Fibroblast of skin of abdomen (primary cell): ENCODE measurements around the gene PIGN.
A peak's percentile ranks its signal among the peaks of the same experiment; 100 is the strongest.

ENCODE experiments used
- DNase-seq: peaks from one replicate; pipeline ENCODE4 v3.0.0-alpha.2; 2013

Gene PIGN

DNA sequence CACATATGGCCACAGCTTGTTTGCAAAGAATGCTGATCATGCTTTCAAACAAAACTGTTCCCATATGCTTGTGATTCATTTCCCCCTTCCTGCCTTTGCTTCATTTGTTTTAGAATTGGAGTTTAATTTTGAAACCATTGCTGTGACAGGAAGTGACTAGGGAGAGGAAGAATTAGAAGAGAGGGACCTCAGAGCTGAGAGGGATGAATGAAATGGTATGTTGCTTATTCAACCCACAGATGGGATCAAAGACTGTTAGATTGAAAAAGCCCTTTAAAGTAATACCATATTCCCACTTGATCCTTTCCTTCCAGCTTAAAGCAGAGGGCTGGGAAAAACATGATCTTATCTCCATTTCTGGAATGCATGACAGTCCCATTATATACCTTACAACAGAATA is 187.9 kb downstream of the PIGN start:
- peak; percentile 97 for DNase-seq

- no peak for DNase-seq
Measured at GRCh38 chr18:61998335-61998734, 188.5 kb downstream of the PIGN start.

DNA sequence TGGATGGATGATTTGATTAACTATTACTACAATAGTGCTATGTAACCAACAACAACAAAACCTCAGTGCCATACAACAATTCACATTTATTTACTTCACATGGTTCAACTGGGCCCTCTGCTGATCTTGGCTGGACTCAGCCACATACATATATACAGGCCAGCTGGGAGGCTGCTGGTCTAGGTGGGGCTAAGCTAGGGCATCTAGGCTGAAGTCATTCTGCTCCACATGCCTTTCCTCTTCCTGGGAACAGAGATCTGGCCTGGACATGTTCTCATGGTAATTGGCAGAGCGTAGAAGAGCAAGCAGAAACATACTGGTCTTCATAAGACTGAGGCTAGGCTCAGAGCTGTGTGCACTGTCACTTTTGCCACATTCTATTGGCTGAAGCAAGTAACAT is 191.2 kb downstream of the PIGN start:
- DNase-seq = no peak

DNA sequence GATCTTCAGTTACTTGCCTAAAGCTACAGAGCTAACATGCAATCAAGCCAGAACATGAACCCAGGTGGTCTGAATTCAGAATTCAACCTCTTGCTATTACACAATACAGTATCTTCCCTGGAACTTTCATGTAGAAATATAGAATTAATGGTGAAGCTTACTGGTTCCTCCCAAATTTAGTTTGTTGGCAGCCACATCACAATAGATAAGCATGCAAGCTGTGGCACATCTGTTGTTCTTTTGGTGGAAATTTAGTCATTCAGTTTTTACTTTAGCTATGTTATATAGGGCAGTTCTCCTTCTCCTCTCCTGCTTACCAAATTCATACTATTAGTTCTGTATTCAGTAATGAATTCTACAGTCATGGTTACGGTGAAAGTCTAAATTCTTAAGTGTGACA is 193.0 kb downstream of the PIGN start:
- no peak for DNase-seq

DNA sequence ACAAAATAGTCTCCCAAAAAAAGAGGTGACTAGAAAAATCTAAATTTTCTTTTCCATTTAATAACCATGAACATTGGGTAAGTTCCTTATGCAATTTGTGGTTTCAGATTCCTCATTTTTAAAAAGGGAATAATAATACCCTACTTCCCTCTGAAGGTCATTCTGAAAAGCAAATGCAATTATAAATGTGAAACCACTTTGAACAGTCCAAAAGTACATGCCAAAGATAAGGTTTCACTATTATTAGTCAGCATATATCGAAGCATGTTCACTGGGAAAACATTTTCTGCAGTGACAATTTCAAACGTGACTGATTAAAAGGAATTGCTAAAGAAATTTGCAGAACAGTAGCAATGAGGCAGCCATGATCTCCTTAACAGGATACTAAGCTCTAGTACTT is 193.9 kb downstream of the PIGN start:
- DNase-seq = peak; percentile 75

- peak; percentile 89 for DNase-seq
Measured at GRCh38 chr18:61992285-61992684, 194.6 kb downstream of the PIGN start.

- DNase-seq = no peak
Measured at GRCh38 chr18:61991836-61992235, 195.0 kb downstream of the PIGN start.

DNA sequence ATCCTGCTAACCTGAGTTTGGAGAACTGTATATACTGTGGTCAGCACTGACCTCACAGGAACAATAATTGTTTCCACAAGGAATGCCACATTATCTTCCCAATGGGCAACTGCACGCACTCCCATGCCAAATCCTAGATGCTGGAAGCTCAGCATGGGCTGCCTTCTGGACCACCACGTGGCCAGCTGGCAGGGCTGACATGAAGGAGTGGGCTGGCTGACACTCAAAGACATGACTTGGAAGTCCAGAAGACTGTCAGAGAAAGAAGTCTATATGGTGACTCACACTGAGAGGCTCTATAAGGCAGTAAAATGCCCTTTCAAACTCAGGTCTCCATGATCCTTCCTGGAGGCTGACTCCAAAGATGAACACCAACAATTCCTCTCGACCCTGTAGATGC is 195.7 kb downstream of the PIGN start:
- DNase-seq = peak; percentile 55
